T-helper 22 cell (primary cell): ENCODE data around the gene CUX1.
"Not testable (repeated sequence)": the region's sequence is repeated elsewhere in the genome, so short reads cannot be mapped to it uniquely, and the experiment has no call there.

Experiments used
- DNase-seq: peaks from one replicate; pipeline ENCODE4 v3.0.0-alpha.2; 2020; ENCODE audit warnings: low read depth

The CUX1 gene

GRCh38 chr7:102146122-102146521, 328.7 kb downstream of the CUX1 start:
- DNase-seq, result no peak

- no peak for DNase-seq
Measured at GRCh38 chr7:102147008-102147407, 329.6 kb downstream of the CUX1 start.

- DNase-seq, result no peak
Measured at GRCh38 chr7:102148799-102149198, 331.4 kb downstream of the CUX1 start.

GRCh38 chr7:102149416-102149815, 332.0 kb downstream of the CUX1 start:
- DNase-seq, result no peak

- no peak for DNase-seq
Measured at GRCh38 chr7:102150266-102150665, 332.8 kb downstream of the CUX1 start.

GRCh38 chr7:102152672-102153598, 335.5 kb downstream of the CUX1 start:
- DNase-seq, result no peak

- no peak for DNase-seq
Measured at GRCh38 chr7:102153599-102153946, 336.1 kb downstream of the CUX1 start.

GRCh38 chr7:102154425-102154824, 337.0 kb downstream of the CUX1 start:
- DNase-seq, result no peak

- DNase-seq, result no peak
Measured at GRCh38 chr7:102155821-102156441, 338.5 kb downstream of the CUX1 start.

- DNase-seq, result no peak
Measured at GRCh38 chr7:102156867-102157266, 339.4 kb downstream of the CUX1 start.

GRCh38 chr7:102165136-102165535, 347.7 kb downstream of the CUX1 start:
- DNase-seq, result no peak

- DNase-seq, result no peak
Measured at GRCh38 chr7:102167254-102167653, 349.8 kb downstream of the CUX1 start.

GRCh38 chr7:102169651-102170392, 352.4 kb downstream of the CUX1 start:
- DNase-seq, result no peak

GRCh38 chr7:102170393-102170970, 353.1 kb downstream of the CUX1 start:
- DNase-seq, result no peak

- DNase-seq, result no peak
Measured at GRCh38 chr7:102173669-102174068, 356.2 kb downstream of the CUX1 start.

GRCh38 chr7:102175423-102176170, 358.2 kb downstream of the CUX1 start:
- DNase-seq, result no peak

GRCh38 chr7:102178410-102178809, 361.0 kb downstream of the CUX1 start:
- DNase-seq, result no peak

GRCh38 chr7:102180727-102181126, 363.3 kb downstream of the CUX1 start:
- no peak for DNase-seq

- DNase-seq, result no peak
Measured at GRCh38 chr7:102181517-102181916, 364.1 kb downstream of the CUX1 start.

GRCh38 chr7:102182016-102182415, 364.6 kb downstream of the CUX1 start:
- DNase-seq, result no peak

- DNase-seq, result not testable (repeated sequence)
Measured at GRCh38 chr7:102183848-102184247, 366.4 kb downstream of the CUX1 start.

GRCh38 chr7:102184303-102184702, 366.9 kb downstream of the CUX1 start:
- no peak for DNase-seq
